ENCODE results near the gene ACAP1.

Gene ACAP1

DNA sequence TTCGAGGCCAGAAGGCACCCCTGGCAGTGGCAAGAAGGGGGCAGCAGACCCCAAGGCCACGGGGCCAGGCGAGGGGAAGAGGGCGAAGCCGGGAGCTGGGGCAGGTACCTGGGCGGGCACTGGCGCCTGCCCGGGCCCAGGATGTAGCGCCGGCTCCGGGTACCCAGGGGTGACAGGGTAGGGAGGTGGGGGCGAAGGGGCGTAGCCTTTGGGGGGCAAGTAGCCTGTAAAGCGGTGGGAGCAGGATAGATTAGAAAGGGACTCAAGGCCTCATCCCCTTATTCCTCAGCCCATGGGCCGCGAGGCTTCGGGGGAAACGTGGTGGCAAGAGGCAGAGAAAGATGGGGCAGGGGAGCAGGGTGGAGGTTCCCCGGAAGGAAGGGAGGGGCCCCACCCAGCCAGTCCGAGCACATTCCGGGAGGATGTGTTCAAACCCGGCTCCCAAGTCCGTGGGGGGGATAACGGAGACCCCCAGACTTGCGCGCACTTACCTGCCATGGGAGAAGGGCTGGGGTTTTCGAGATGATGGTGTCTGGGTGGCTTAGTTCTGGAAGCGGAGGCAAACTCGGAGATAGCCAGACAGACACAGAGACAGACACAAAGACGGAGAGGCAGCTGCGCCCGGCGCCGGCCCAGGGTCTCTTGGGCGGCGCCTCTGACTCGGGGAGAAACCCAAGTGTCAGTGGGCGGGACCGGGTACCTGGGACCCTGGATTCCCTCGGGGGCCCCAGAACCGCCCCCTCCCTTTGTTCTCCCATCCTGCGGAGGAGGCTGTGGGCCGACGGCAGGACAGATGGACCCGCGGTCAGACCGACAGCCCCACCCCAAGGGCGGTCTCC lies 57.5 kb downstream of the ACAP1 start:
- peak overlapping the region; percentile 85 for H3K4me3 ChIP-seq (ENCODE audit: low read length)
- DNase-seq (ENCODE audit: low read depth) = no peak
- TF ChIP-seq, protein P1, sequence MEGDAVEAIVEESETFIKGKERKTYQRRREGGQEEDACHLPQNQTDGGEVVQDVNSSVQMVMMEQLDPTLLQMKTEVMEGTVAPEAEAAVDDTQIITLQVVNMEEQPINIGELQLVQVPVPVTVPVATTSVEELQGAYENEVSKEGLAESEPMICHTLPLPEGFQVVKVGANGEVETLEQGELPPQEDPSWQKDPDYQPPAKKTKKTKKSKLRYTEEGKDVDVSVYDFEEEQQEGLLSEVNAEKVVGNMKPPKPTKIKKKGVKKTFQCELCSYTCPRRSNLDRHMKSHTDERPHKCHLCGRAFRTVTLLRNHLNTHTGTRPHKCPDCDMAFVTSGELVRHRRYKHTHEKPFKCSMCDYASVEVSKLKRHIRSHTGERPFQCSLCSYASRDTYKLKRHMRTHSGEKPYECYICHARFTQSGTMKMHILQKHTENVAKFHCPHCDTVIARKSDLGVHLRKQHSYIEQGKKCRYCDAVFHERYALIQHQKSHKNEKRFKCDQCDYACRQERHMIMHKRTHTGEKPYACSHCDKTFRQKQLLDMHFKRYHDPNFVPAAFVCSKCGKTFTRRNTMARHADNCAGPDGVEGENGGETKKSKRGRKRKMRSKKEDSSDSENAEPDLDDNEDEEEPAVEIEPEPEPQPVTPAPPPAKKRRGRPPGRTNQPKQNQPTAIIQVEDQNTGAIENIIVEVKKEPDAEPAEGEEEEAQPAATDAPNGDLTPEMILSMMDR (conservative IDR thresholded peaks at IDR 0.05; ENCODE audit: low read depth, low read length) = peak; percentile 29

DNA sequence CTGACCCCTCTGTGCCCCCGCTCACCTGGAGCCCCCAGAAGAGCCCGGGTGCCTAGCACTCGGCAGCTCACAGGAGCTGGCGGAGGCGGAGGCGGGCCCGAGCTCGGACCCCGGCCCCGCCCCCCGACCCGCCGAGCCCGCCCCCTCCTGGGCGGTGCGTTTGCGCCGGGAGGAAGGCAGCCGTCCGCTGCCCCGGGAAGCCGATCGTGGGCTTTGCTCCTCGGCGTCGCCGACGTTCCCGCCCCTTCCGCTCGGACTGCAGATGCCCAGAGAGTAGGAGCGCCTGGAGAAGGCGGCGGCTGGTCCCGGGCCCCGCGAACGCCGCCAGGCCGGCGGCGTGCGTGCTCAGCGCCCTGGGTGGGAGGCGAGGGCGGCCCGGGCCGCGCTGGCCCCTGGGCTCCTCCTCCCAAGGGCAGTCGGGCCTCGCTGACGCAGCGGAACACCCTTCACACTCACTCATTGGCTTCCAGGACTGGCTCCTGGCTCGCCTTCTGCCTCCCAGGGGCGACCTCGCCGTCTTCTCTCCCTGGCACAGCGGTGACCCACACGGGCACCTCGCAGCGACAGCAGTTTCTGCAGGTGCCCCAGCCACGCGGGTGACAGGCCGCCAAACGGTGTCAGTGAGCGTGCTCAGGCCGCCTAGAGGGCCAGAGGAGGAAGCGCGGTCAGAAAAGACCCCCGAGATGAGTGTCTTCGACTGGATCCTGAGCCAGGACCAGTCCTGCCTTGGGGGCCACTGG lies 58.3 kb downstream of the ACAP1 start, which contains the start of gene PLSCR3:
Gene PLSCR3, minus strand, starts transcription at position 74 of the 740 bp plus-strand sequence. CDS start 415 bp downstream, outside the sequence.
- H3K4me3 ChIP-seq (ENCODE audit: low read length) = peak within 1 kb of the TSS; percentile 85
- TF ChIP-seq, protein P1 (conservative IDR thresholded peaks at IDR 0.05; ENCODE audit: low read depth, low read length) = peak; percentile 47
- DNase-seq (ENCODE audit: low read depth) = peak; percentile 54

DNA sequence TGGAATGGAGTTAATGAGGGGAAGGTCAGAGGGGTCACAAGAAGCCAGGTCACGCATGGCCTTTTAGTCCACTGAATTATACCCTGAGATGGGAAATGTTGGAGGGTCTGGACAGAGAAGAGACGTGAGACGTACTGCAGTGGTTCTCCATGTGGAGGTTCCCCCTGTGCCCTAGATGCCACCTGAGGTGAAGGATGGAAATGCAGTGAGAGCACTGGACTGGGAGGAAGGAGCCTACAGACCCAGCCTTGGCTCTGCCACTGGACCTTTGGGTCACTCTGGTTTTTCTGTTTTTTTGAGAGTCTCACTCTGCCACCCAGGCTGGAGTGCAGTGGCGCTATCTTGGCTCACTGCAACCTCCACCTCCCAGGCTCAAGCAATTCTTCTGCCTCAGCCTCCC lies 59.8 kb downstream of the ACAP1 start:
- H3K4me3 ChIP-seq (ENCODE audit: low read length) = no peak overlapping the region
- DNase-seq (ENCODE audit: low read depth) = no peak
- TF ChIP-seq, protein P1 (conservative IDR thresholded peaks at IDR 0.05; ENCODE audit: low read depth, low read length) = no peak

- no peak for DNase-seq (ENCODE audit: low read depth)
- no peak overlapping the region for H3K4me3 ChIP-seq (ENCODE audit: low read length)
- TF ChIP-seq, protein P1 (conservative IDR thresholded peaks at IDR 0.05; ENCODE audit: low read depth, low read length) = no peak
Measured at GRCh38 chr17:7398612-7399011, 62.3 kb downstream of the ACAP1 start.
